OCI-LY3 (cell line): ENCODE measurements around the gene ASH1L.

Experiments used
- CTCF ChIP-seq: fragments of 200-600, 300-600 bp; sonication (generic); IDR thresholded peaks from 2 replicates; pipeline ENCODE4 v1.5.1; 2014; ENCODE audit warnings: antibody characterized with exemption, low read length, low read depth
- EZH2phosphoT487 ChIP-seq: fragments of 200-600 bp; shearing (Covaris generic); IDR thresholded peaks from 2 replicates; pipeline ENCODE4 v1.6.1; 2018; ENCODE audit warnings: antibody characterized with exemption, mixed run types, low read depth

- no peak for TF ChIP-seq CTCF
- TF ChIP-seq EZH2phosphoT487, result no peak
Observed at GRCh38 chr1:155466617-155466972, 96.0 kb downstream of the ASH1L start.
